GM19240 (cell line): ENCODE results near the gene MIA2.
"Not testable (repeated sequence)": the region's sequence is repeated elsewhere in the genome, so short reads cannot be mapped to it uniquely, and the experiment has no call there.

Source experiments
- DNase-seq: peaks from one replicate; pipeline ENCODE4 v3.0.0; 2011; ENCODE audit warnings: low spot score; ENCODE audit not compliant: insufficient read length

Gene MIA2

DNA sequence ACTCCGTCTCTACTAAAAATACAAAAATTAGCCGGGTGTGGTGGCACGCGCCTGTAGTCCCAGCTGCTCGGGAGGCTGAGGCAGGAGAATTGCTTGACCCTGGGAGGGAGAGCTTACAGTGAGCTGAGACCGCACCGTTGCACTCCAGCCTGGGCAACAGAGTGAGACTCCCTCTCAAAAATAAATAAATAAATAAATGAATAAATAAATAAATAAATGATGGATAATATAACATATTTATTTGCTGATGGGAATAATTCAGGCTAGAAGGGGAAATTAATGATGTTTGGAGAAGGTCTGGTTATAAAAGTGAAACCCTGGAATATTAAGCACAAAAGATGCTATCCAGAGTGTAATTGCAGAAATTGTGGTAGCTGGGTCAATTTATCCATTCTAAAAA, 107.4 kb downstream of the MIA2 start:
- DNase-seq: not testable (repeated sequence)

DNA sequence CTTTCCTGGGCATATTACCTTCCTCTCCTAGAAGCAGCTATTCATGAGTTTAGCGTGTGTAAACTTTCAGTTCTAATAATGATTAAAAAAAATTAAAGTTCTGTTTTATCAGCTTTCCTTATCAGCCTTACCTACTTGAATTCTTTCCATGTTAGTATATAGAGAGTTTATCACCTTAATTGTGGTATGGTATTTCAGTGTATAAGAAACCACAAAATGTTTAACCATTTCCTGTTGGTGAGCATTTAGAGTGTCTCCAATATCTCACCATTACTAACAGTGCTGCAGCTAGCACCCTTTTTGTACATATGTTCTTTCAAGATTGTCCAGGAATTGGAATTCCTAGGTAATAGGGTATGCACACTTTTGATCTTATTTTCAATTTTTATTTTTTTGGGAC, 109.1 kb downstream of the MIA2 start:
- no peak for DNase-seq

DNA sequence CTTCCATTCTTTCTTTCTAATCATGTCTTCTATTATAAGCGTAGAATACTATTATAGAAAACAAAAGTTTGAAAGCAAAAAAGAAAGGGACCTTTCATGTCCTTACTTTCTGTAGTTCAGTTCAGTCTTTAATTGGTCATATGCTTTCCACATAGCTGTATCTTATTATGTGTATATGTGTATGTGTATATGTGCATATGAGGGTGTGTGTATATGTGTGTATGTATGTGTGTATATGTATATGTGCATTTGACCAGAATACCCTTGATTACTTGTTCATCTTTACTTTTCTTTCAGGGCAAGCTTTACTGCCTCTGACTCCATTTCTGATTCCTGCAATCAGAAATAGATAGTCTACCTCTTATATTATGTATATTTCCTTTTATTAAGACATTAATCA, 109.9 kb downstream of the MIA2 start:
- DNase-seq: no peak

DNA sequence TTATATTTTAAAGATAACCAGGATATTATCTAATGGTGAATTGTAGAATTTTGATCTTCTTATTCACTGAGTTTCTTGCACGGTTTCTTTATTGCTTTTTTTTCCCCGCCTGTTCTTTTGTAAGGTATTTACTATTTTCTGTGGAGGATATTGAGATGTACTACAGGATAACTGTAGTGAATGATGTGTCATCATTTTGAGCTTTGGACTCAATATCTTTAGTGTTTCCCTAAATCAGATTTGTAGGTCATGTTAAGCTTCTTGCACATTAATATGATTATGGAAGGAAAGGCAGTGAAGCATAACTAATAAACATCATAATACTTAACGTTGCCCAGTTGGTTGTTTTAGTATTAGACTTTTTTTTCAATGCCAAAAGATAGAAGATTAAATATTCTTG, 117.2 kb downstream of the MIA2 start:
- DNase-seq: no peak

DNA sequence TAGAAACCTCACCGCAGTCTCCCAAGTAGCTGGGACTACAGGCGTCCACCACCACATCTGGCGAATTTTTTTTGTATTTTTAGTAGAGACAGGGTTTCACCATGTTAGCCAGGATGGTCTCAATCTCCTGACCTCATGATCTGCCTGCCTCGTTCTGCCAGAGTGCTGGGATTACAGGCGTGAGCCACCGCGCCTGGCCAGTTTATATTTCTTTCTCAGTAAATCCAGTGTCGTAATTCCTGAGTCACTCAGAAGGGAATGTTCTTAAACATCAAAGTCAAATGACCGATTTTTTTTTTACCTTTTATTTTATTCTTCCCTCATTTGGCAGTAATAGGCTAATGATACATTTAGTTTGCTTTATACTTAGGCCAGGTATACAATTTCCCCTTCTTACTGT, 118.0 kb downstream of the MIA2 start:
- no peak for DNase-seq

DNA sequence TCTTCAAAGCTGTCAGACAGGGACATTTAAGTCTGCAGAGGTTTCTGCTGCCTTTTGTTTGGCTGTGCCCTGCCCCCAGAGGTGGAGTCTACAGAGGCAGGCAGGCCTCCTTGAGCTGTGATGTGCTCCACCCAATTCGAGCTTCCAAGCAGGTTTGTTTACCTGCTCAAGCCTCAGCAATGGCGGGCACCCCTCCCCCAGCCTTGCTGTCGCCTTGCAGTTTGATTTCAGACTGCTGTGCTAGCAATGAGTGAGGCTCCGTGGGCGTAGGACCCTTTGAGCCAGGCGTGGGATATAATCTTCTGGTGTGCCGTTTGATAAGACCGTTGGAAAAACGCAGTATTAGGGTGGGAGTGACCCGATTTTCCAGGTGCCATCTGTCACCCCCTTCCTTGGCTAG, 125.4 kb downstream of the MIA2 start:
- DNase-seq: not testable (repeated sequence)

DNA sequence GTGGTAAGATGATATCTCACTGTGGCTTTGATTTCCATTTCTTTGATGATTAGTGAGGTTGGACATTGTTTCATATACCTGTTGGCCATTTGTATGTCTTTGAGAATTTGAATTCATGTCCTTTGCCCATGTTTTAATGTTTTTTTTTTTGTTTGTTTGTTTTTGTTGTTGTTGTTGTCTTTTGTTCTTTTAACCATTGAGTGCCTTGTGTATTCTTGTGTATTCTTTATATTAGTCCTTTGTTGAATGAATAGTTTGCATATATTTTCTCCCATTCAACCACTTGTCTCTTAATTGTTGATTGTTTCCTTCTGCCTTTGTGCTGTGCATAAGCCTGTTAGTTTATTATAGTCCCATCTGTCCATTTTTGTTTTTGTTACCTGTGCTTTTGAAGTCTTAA, 126.6 kb downstream of the MIA2 start:
- DNase-seq: no peak

DNA sequence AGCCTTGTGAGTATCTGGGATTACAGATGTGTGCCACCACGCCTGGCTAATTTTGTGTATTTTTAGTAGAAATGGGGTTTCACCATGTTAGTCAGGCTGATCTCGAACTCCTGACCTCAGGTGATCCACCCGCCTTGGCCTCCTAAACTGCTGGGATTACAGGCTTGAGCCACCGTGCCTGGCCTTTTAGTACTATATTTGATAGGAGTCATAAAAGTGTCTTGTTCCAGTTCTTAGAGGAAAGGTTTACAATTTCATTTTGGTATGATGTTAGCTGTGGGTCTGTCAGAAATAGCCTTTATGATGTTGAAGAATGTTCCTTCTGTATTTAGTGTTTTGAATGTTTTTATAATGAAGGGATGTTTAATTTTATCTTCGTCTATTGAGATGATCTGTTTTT, 127.8 kb downstream of the MIA2 start:
- not testable (repeated sequence) for DNase-seq

DNA sequence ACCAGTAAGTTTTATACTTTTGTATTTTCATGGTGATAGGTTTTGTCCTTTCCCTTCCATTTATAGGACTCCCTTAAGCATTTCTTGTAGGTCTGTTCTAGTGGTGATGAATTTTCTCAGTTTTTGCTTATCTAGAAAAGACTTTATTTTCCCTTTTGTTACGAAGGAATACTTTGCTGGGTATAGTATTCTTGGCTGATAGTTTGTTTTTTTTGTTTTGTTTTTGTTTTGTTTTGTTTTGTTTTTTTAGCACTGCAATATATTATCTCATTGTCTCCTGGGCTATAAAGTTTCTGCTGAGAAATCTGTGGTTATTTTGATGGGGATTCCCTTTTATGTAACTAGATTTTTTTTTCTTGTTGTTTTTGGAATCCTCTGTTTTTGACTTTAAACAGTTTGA, 130.8 kb downstream of the MIA2 start:
- no peak for DNase-seq

DNA sequence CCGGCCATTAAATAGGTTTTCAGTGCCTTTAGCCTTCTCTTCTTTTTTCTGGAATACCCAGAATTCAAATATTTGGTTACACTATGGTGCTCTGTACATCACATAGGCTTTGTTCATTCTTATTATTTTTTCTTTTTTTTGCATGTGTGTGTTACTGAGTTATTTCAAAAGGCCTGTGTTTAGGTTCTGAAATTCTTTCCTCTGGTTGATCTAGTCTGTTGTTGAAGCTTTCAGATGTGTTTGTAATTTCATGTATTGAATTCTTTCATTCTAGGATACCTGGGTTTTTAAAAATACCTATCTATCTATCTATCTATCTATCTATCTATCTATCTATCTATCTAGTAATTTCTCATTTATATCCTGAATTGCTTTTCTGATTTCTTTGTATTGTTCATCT, 131.6 kb downstream of the MIA2 start:
- DNase-seq: no peak

DNA sequence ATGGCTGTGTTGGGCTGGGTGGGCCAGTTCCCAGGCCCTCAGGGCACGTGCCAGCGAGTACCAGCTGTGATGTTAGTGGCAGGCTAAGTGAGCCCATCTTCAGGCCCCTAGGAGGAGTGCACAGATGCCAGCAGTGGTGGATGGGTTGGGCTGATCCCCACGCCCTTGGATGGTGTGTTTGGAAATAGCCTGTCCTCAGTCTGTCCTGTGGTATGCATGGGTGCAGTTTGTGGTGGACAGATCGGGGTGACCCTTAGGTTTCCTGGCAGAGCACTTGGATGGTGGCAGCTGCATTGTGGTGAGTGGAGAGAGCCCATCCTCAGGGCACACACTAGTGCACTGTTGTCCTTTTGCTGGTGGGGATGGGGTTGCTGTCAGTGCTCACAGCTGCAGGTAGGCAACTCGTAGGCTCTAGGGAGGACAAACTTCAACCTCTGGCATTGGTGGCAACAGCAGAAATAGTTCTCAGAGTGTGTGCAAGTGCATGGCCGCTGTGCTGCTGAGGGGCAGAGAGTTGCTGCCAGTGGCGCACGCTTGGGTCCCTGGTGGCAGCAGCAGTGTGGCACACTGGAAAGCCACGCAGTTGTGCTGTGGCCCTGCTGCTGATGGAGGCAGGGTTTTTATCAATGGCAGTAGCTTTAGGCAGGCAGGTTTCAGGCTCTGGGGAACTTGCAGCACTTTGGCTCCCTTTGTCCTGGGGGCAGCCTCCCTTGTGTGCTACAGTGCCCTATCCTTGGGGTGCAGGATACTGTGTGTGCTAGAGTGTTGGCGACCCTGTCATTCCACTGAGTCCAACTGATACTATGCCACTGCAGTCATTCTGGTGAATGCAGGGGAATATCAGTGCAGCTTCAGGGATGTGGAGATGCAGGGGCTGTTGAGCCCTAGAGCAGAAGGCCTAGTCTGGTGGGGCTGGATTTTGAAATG, 133.0 kb downstream of the MIA2 start:
- no peak for DNase-seq

DNA sequence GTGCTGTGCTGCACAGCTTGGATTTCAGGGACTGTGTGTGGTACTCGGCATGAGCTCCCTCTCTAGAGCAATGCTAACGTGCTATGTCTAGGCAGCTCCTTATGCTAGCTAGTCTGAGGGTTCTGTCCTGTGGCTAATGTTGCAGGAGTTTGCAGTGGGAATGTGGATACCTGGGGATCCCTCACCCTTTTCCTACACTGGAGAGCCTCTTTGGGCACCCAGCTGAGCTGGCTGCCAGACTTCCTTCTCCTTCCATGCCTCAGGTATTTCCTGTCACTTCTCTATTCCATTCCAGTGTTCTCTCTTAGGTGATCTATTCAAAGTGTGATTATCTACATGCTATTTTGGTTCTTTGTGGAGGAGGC, 133.7 kb downstream of the MIA2 start:
- no peak for DNase-seq

DNA sequence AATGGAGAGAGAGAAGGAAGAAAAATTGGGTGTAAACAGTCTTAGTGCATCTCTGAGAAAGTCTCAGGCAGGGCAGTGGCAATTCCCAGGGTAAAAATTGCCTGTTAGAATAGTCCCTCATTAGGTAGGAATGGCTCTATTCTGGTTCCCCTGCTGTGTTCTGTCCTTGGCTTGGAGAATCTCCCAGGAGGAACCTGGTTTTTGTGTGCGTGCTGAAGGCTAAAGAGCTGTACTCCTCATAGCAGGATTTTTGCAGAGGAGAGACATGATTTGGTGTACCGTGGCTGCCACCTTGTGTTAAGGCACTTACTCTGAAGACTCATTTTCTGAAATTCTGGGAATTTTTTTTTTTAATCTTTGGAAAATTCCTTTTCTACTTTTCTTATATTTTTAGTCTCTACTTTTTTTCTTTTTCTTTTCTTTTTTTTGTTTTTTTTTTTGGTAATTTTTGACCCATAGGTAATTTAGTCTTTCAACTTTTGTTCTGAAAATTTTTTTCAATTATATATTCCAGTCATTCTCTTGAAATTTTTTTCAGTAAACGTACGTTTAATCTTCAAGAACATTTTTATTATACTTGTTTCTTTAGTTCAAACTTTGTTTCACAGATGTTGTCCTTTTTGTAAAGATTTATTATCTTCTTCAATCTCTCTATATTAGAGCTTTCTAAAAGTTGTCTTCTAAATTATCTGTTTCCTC, 134.7 kb downstream of the MIA2 start:
- DNase-seq: no peak

DNA sequence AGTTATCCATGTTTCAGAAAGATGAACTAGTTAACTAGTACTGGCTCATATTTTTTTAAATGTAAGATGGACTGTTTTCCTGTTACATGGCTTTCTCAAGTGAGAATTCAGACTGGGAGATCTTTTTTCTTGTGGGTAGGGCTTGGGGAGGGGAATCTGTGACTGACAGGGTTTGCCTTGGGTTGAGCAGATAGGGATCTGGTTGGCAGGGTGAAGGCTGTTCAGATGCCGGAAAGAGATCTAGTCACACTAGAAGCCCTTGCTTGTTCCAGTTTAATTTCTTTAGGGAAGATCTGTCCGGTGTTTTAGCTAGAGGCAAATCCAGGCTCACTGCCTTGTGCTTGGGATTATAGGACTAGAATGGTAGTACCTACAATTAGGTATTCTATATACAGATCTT, 135.3 kb downstream of the MIA2 start:
- no peak for DNase-seq

DNA sequence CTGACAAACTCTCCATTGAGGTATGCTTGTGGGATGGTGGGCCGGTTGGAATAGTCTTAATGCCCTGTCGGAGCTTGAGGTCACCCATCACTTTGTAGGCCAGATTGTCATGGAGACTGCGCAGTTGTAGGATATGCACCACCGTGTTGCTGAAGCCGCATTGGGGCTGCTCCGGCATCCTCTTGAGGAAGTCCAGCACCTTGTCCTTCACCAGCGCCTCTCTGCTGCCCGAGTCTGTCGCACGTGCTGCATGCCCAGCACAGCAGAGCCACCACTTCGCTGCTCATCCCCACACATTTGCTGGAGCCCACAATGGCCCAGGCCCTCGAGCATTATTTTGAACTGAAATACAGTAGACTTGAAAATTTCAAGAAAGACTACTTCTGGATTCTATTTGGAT, 136.7 kb downstream of the MIA2 start:
- DNase-seq: no peak

DNA sequence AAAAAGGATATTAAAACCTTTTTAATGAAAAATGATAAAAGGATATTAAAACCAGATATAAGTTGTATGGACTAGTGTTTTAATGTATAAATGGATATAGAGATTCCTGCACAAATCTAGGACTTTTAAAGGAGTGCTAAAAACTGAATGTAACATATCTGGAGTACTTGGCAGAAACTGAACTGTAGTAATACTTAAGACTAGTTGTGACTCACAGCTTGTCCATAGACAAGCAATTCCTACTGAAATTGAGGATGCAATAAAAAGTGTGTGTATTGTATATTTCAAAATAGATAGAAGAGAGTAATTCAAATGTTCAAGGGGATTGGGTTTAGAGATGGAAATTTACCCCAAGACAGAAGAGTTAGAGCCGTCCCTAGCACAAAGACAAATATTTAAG, 138.9 kb downstream of the MIA2 start:
- DNase-seq: no peak

DNA sequence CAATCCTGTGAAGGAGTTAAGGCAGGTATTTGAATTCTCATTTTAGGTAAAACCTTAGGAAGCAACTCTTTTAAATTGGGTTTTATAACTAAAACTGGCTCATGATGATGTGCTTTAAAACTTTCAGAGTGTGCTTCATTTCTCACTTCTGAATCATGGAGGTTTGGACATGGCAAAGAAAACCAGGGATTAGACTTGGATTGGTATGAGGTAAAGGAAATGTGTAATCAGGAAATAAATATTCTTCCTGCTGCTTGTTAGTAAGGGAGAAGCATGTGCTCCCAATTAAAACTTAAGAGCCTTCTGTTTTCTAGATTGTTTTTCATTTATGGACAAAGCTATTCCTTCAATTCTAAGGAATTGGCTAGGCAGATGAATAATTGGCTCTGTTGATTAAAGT, 141.1 kb downstream of the MIA2 start:
- DNase-seq: no peak

DNA sequence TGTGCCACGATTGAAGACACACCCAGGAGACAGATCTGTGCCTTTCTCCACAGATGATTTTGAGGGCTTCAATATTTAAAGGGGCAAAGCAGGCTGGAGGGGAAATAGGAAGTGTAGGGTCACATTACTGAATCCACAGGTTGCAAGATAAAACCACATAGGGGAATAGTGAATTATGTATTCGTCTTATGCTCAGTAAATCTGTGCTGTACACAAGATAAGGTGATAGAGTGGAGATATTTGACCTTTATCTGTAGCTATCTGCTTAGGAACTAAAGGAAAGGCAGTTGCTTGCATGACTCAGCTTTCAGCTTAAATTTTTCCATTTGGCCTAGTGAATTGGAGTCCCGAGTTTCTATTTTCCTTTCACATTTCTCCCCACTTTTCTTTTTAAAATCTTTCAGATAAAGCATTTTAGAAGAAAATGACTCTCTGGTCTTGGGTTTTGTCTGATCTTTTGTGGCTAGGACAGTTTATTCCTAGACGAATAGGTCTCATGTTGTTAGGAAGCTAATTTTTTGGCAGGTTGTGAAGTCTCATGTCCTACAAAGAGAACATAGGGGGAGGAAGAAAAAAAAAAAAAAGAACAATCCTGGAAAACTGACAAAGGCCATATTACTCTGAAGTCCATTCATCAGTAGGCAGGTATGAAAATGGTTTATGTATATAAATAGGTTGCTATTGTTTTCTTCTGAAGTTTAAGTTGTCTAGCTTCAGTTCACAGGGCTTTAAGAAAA, 143.1 kb downstream of the MIA2 start:
- DNase-seq: no peak

DNA sequence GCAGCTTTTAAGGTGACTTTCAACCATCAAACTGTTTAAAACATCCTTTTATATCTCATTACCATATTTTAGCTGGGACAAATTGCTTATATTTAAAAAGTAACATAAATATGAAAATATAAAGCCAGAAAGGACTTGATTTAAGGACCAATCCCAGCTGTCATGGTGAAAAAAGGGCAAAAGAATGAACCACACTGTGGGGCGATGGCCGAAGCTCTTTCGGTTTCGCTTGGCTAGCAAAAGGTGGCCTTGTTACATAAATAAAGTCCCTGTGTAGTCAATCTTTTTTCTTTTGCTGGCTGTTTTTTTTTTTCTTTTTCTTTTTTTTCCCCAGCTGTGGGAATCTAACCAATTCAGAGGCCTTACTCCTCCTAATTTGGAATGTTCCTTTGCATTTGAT, 147.7 kb downstream of the MIA2 start:
- DNase-seq: no peak

DNA sequence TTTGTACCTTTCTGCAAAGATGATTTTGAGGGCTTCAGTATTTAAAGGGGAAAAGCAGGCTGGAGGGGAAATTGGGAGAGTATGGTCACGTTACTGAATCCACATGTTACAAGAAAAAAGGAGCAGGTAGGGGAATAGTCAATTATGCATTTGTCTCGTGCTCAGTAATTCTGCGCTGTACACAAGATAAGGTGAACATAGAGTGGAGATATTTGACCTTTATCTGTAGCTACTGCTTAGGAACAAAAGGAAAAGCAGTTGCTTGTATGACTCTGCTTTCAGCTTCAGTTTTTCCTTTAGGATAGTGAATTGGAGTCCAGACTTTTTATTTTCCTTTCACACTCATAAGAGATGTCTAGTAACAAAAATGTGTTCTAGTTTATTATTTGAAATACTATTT, 148.7 kb downstream of the MIA2 start:
- DNase-seq: no peak

DNA sequence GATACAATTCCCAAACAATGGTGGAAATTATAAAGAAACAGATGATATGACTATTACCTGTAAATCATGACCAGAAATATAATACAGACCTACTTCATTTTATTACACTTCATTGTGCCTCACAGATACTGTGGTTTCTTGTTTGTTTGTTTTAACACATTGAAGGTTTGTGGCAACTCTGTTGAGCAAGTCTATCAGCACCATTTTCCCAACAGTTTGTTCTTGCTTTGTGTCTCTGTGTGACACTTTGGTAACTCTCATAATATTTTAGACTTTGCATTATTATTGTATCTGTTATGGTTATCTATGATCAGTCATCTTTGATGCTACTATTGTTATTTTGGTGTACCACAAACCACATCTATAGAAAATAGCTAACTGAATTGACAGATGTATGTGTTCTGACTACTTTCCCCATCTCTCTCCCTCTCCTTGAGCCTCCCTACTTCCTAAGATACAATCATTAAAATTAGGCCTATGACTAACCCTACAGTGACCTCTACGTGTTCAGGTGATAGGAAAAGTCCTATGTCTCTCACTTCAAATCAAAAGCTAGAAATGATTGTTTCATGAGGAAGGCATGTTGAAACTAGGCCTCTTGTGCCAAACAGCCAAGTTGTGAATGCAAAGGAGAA, 149.4 kb downstream of the MIA2 start:
- no peak for DNase-seq

DNA sequence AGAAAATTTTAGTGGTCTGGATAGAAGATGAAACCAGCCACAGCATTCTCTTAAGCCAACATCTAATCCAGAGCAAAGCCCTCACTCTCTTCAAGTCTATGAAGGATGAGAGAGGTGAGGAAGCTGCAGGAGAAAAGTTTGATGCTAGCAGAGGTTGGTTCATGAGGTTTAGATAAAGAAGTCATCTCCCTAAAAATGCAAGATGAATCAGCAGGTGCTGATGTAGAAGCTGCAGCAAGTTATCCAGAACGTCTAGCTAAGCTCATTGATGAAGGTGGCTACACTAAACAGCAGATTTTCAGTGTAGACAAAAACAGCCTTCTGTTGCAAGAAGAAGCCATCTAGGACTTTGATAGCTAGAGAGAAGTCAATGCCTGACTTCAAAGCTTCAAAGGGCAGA, 150.0 kb downstream of the MIA2 start:
- no peak for DNase-seq
